Activated naive CD8-positive, alpha-beta T cell treated with anti-CD3 and anti-CD28 coated beads, Interleukin-2, amount 50 U/mL, for 24 hours (primary cell): ENCODE data around the gene PRDM8.

Experiments used
- ATAC-seq: fragments of 150-1000 bp; cut with Tn5 transposase; one replicate; pipeline ENCODE4 v1.10.0; 2021
- DNase-seq: peaks from one replicate; pipeline ENCODE4 v3.0.0; 2021
- H3K27ac Mint-ChIP-seq: one replicate; pipeline ENCODE4 v1.8.0; 2021; ENCODE audit warnings: mild to moderate bottlenecking, mixed read lengths
- H3K27me3 Mint-ChIP-seq: one replicate; pipeline ENCODE4 v1.8.0; 2021; ENCODE audit warnings: mixed read lengths
- H3K36me3 Mint-ChIP-seq: one replicate; pipeline ENCODE4 v1.8.0; 2021; ENCODE audit warnings: low read depth, mixed read lengths
- H3K4me1 Mint-ChIP-seq: one replicate; pipeline ENCODE4 v1.8.0; 2021; ENCODE audit warnings: mixed read lengths
- H3K4me3 Mint-ChIP-seq: one replicate; pipeline ENCODE4 v1.8.0; 2021; ENCODE audit warnings: mild to moderate bottlenecking, moderate library complexity, mixed read lengths
- H3K9me3 Mint-ChIP-seq: one replicate; pipeline ENCODE4 v1.8.0; 2021; ENCODE audit warnings: mixed read lengths

Gene PRDM8

DNA sequence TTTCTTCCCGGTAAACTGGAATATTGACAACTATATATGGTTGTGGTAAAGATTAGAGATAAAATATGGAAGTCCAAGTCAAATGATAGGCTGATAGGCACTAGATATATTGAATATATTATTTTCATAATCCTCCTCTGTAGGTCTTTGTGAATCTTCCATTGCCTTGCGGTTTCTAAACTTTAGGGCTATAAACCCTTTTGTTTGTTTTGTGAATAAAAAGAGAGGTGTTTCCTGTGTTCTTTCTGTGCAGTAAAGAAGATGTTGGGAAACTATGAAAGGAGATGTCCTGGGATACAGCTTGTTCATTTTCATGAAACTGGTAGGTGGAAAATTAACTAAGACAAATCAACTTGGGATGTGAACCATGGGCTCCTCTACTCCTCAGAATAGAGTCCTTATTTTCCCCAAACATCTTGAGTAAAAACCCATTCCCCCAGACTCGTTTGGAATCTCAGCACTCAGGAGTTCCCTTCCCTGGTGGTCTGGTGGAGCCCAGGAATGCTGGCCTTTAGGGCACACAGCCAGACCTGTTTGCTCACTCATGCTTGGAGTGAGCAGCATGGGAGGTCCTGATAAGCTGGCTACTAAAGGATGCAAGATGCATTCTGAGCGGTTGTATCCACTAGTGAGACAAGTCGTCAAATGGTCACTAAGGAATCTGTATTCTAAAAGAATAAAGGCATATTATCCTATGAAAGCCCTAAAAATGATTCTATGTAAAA, 22.2 kb downstream of the PRDM8 start:
- H3K4me3 Mint-ChIP-seq: no peak overlapping the region
- H3K36me3 Mint-ChIP-seq: no peaks in the 10 kb centered on the region
- ATAC-seq: no peak
- no peaks in the 10 kb centered on the region for H3K4me1 Mint-ChIP-seq
- H3K9me3 Mint-ChIP-seq: no peaks in the 10 kb centered on the region
- DNase-seq: no peak
- no peak overlapping the region for H3K27ac Mint-ChIP-seq
- H3K27me3 Mint-ChIP-seq: peaks cover 21% of the 10 kb centered on the region

DNA sequence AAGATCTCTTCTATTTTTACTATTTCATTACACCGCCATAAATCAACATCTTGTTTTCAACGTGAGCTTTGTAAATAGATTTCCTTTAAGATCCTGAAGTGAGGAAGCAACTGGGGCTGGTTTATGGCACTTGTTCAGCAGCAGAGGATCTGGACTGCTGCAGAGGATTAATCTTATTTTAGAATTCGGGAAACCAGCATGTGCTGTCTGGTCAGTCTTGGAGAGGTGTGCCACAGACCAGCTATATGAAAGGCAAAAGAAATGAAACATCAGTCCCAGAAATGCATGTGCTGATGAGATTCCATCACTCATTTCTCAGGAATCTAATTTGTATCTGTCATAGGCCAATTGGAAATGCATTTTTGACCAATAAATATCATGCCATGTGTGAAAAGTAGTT, 23.4 kb downstream of the PRDM8 start:
- Mint-ChIP-seq H3K4me1 (no peaks in the 10 kb centered on the region), H3K9me3 (no peaks in the 10 kb centered on the region), H3K27me3 (peaks cover 21% of the 10 kb centered on the region), H3K27ac (no peak overlapping the region), H3K4me3 (no peak overlapping the region), H3K36me3 (no peaks in the 10 kb centered on the region)
- DNase-seq (no peak), ATAC-seq (no peak)

DNA sequence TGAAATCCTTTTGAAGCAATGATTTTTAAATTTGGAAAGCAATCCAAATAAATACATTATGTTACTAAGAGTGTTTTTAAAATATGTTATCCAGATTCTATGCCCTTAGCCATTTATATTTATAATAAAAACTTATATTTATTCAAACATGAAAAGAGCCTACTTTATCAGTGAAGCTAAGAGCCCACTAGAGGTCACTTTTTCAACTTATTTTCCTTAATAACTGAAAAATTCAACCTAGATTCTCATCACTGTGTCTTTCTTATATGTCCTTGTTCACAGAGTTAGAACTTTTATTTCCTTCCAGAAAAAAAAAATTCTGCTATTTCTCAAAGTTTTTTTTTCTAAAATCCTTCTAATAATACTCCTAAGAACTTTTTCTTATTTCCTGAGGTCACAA, 23.9 kb downstream of the PRDM8 start:
- H3K4me1 Mint-ChIP-seq: no peaks in the 10 kb centered on the region
- DNase-seq: no peak
- H3K36me3 Mint-ChIP-seq: no peaks in the 10 kb centered on the region
- no peak overlapping the region for H3K27ac Mint-ChIP-seq
- no peak overlapping the region for H3K4me3 Mint-ChIP-seq
- peaks cover 20% of the 10 kb centered on the region for H3K27me3 Mint-ChIP-seq
- H3K9me3 Mint-ChIP-seq: no peaks in the 10 kb centered on the region
- no peak for ATAC-seq

DNA sequence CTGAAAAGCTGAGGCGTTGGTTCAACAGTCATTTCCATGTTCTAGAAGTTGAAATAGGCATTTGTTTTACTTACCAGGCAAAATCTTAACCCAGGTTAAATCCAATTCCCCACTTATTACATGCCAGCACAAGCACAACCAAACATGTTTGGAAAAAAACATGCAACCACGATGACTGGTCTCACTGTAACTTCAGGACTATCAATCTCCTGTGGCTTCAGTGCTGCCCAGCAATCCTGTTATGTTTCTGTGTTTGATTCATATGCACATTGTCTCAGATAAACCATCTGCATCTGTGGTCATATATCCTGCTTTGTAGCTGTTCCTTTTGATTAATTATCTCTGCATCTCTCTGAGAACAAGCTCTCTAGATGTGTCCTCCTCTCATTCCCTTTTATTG, 28.3 kb downstream of the PRDM8 start:
- DNase-seq: no peak
- no peaks in the 10 kb centered on the region for H3K4me1 Mint-ChIP-seq
- H3K27ac Mint-ChIP-seq: no peak overlapping the region
- H3K27me3 Mint-ChIP-seq: peaks cover 11% of the 10 kb centered on the region
- no peak overlapping the region for H3K4me3 Mint-ChIP-seq
- no peaks in the 10 kb centered on the region for H3K36me3 Mint-ChIP-seq
- ATAC-seq: no peak
- H3K9me3 Mint-ChIP-seq: no peaks in the 10 kb centered on the region

DNA sequence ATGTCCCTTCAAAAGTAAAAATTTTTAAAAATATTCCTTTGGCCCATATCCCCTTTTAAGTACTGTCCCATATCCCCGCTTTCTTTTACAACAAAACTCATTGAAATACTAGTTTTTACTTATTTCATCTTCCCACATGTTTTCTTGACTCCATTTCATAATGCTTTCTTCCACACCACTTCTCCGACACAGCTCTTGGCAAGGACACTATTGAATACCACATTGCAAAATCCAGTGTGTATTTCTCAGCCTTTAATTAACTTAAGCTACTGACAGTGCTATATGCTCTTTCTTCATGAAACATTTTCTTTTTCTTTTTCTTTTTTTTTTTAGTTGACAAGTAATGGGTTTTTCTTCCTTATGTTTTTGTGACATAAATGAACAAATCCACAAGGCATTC, 28.8 kb downstream of the PRDM8 start:
- ATAC-seq: no peak

DNA sequence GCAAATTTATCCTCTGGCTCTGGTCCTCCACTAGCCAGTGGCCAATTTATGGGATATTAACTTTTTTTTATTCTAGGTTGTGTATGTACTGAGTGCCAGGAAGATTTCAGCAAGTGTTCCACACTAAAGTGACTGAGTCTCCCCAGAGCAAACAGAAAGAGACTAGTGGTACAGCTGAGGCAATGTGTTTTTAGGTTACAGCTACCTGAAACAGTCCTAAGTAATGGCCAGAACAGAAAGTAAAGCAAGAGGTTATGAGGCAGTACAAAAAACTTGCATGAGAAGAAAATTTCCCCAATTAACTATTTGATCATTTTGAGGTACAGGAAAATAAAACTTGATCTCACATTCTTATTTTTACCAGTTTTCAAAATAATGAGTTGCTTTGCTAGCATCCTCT, 31.2 kb downstream of the PRDM8 start:
- no peak for ATAC-seq
- no peaks in the 10 kb centered on the region for H3K36me3 Mint-ChIP-seq
- H3K27ac Mint-ChIP-seq: no peak overlapping the region
- DNase-seq: no peak
- H3K4me3 Mint-ChIP-seq: no peak overlapping the region
- no peaks in the 10 kb centered on the region for H3K9me3 Mint-ChIP-seq
- H3K4me1 Mint-ChIP-seq: no peaks in the 10 kb centered on the region
- H3K27me3 Mint-ChIP-seq: peaks cover 11% of the 10 kb centered on the region

More for the DNA sequence above, 28.8 kb downstream of the PRDM8 start:
- H3K4me1 Mint-ChIP-seq: no peaks in the 10 kb centered on the region
- no peak for DNase-seq
- H3K4me3 Mint-ChIP-seq: no peak overlapping the region
- H3K36me3 Mint-ChIP-seq: no peaks in the 10 kb centered on the region
- peaks cover 11% of the 10 kb centered on the region for H3K27me3 Mint-ChIP-seq
- no peaks in the 10 kb centered on the region for H3K9me3 Mint-ChIP-seq
- H3K27ac Mint-ChIP-seq: no peak overlapping the region

DNA sequence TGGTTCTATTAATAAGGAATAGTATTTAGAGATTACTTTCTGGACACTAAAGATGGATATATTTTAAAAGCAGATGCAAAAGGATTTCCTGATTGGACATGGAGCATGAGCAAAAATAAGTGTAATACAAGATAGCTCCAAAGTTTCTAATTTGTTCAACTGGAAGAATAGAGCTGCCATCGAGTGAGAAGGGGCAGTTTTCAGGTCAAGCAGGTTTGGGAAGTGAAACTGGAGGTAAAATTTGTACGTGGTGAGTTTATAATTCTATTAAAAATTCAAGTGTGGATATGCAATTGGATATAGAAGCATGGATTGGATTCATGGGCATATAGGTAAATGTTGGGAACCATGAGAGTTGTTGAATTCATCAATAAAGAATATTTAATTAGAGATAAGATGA, 31.8 kb downstream of the PRDM8 start:
- Mint-ChIP-seq H3K27ac (no peak overlapping the region), H3K36me3 (no peaks in the 10 kb centered on the region), H3K4me3 (no peak overlapping the region), H3K9me3 (no peaks in the 10 kb centered on the region), H3K4me1 (no peaks in the 10 kb centered on the region), H3K27me3 (peaks cover 11% of the 10 kb centered on the region)
- no peak for ATAC-seq
- DNase-seq: no peak

DNA sequence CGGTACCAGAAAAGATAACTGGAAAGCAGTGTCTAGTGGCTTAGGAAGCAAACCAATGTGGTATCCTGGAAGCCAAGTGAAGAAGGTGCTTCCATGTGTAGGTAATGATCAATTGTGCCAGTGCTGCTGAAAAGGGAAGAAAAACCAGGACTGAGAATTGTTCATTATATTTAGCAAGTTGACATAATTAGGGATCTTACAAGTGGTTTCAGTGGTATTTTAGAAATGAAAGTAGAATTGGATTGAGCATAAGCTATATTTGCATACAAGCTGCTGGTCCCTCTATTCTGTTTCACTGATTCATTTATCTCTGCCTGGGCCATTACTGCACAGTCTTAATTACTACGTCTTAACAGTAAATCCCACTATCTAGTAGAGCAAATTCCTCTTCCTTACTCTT, 32.3 kb downstream of the PRDM8 start:
- no peak for ATAC-seq
- no peak overlapping the region for H3K4me3 Mint-ChIP-seq
- DNase-seq: no peak

DNA sequence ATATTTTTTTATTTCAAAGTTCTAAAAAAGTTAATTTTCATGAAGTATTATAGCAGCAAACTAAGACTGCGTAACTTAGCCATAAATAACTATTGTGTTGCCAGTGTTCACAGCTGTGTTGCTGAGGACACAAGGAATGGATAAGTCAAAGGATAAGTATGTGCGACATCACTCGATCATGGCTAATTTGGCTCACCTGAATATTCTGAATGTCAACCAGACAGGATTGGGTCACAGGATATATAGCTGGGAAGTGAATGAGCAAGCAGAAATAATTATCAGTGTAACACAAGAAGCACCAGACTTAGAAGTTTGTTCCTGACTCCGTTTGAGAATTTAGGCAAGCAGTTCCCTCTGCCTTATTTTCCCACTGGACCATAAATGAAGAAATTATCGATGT, 33.9 kb downstream of the PRDM8 start:
- ATAC-seq (no peak), DNase-seq (no peak)
- Mint-ChIP-seq H3K9me3 (no peaks in the 10 kb centered on the region), H3K27me3 (peaks cover 15% of the 10 kb centered on the region), H3K4me1 (no peaks in the 10 kb centered on the region), H3K27ac (no peak overlapping the region), H3K4me3 (no peak overlapping the region), H3K36me3 (no peaks in the 10 kb centered on the region)

More for the DNA sequence above, 32.3 kb downstream of the PRDM8 start:
- Mint-ChIP-seq H3K36me3 (no peaks in the 10 kb centered on the region), H3K4me1 (no peaks in the 10 kb centered on the region), H3K27me3 (peaks cover 11% of the 10 kb centered on the region), H3K27ac (no peak overlapping the region), H3K9me3 (no peaks in the 10 kb centered on the region)

DNA sequence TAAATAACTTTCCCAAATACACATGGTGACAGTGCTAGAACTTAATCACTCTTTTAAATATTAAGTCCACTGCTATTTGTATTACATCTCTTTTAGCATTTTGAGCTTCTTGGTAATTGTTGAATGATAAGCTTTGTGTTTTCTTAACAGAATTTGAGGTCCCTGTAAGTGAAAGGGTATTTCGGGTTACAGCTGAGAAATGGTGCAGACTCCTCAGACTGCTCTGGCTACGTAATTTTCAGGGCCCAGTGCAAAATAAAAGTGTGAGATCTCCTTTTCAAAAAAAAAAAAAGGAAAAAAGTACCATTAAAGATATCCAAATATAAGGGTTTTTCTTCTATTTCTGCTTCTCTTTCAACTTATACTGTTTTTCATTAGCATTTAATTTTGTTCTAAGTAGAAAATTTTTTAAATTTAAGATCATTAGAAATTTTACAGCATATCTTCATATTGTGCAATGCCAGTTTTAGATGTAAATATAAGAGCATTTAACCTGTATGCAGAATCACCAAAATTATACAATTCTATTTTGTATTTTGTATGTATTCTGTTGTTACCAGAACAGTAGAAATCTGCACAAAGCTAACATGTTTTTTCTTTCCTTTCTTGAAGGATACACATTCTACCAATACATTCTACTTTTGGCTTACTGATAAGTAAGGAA, 35.5 kb downstream of the PRDM8 start:
- H3K27me3 Mint-ChIP-seq: peaks cover 17% of the 10 kb centered on the region
- no peak overlapping the region for H3K27ac Mint-ChIP-seq
- H3K9me3 Mint-ChIP-seq: no peaks in the 10 kb centered on the region
- no peaks in the 10 kb centered on the region for H3K4me1 Mint-ChIP-seq
- H3K4me3 Mint-ChIP-seq: no peak overlapping the region
- no peak for ATAC-seq
- no peak for DNase-seq
- H3K36me3 Mint-ChIP-seq: no peaks in the 10 kb centered on the region

DNA sequence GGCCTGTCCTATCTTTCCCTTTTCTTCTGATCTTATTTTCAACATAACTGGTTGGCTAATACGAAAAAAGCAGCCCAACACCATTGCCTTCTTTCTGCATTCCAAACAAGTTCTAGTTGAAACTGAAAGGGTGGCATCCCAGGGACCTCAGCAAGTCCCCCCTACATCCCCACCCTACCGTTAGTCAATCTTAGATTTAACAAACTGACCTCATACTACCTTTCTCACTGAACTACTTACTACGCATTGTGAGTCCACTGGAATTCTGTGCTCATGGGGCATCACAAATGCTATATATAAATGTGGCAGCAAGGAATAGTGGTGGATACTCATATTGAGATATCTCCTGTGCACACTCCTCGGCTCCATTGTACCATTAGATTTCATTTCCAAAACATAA, 36.1 kb downstream of the PRDM8 start:
- ATAC-seq: no peak

DNA sequence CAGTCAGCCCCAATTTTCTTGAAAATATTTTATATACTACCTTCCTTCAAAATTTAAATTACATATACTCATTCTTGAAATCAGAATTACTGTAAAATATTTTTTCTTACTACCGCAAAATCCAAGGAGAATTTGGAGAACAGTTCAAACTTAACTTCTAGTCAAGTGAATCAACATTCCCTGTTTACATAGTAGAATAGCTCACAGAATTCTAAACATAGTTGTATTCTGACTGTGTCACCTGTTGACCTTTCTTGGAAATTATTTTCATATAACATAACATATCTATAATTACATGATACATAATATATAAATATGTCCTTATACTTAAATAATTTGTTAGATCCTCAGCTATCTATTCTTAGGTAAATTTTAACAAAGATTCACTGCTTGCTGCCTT, 38.1 kb downstream of the PRDM8 start:
- Mint-ChIP-seq H3K4me3 (no peak overlapping the region), H3K4me1 (no peaks in the 10 kb centered on the region), H3K9me3 (no peaks in the 10 kb centered on the region), H3K27me3 (peaks cover 8% of the 10 kb centered on the region), H3K27ac (no peak overlapping the region), H3K36me3 (no peaks in the 10 kb centered on the region)
- DNase-seq (no peak), ATAC-seq (no peak)

More for the DNA sequence above, 36.1 kb downstream of the PRDM8 start:
- H3K9me3 Mint-ChIP-seq: no peaks in the 10 kb centered on the region
- H3K27ac Mint-ChIP-seq: no peak overlapping the region
- H3K27me3 Mint-ChIP-seq: peaks cover 16% of the 10 kb centered on the region
- no peak overlapping the region for H3K4me3 Mint-ChIP-seq
- no peak for DNase-seq
- H3K4me1 Mint-ChIP-seq: no peaks in the 10 kb centered on the region
- H3K36me3 Mint-ChIP-seq: no peaks in the 10 kb centered on the region

DNA sequence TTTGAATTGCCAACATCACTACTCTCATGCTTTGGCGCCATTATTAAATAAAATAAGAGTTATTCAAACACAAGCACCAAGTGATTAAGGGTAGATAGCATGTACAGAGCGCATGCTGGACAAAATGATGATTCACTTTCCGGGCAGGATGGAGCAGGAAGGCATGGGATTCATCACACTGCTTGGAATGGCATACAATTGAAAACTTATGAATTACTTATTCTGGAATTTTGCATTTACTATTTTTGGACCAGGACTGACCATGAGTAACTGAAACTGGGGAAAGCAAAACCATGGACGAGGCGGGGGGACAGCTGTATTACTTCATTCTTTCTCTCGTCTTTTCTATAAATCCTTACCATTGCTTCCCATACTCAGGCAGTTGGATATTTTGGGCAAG, 40.7 kb downstream of the PRDM8 start:
- H3K27ac Mint-ChIP-seq: no peak overlapping the region
- no peaks in the 10 kb centered on the region for H3K9me3 Mint-ChIP-seq
- no peak overlapping the region for H3K4me3 Mint-ChIP-seq
- DNase-seq (no peak), ATAC-seq (no peak)
- H3K4me1 Mint-ChIP-seq: no peaks in the 10 kb centered on the region
- no peaks in the 10 kb centered on the region for H3K36me3 Mint-ChIP-seq
- peaks cover 6% of the 10 kb centered on the region for H3K27me3 Mint-ChIP-seq

DNA sequence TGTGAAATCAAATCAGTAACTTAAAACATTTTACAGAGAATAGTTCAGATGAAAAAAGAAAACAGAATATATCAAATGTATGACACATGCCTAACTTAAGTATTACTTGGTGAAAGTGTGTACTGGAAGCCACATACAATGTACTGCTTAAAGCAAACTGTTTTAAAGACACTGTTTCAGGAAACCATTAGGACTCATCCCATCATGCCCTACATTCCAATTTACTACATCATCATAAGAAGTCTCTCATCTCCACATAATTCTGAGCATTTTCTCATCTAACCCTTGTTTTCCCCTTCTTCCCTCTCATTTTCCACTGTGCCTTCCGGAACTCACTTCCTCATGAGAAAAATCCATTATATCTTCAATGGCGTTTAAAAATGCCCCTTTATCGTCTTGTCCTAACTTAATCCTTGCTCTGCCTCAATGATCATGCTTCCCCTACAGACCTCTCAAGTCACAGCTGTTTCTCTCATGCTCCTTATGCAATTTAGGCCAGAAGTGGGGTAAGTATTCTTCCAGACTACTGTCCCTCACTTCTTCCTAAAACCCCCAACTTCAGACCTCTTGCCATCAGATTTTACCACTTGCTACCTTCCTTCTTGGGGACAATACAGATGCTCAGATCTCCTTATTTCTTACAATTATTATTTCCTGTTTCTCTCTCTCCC, 42.3 kb downstream of the PRDM8 start:
- H3K36me3 Mint-ChIP-seq: no peaks in the 10 kb centered on the region
- no peaks in the 10 kb centered on the region for H3K9me3 Mint-ChIP-seq
- no peaks in the 10 kb centered on the region for H3K4me1 Mint-ChIP-seq
- H3K27me3 Mint-ChIP-seq: peaks cover 6% of the 10 kb centered on the region
- H3K4me3 Mint-ChIP-seq: no peak overlapping the region
- no peak for ATAC-seq
- no peak for DNase-seq
- H3K27ac Mint-ChIP-seq: no peak overlapping the region

DNA sequence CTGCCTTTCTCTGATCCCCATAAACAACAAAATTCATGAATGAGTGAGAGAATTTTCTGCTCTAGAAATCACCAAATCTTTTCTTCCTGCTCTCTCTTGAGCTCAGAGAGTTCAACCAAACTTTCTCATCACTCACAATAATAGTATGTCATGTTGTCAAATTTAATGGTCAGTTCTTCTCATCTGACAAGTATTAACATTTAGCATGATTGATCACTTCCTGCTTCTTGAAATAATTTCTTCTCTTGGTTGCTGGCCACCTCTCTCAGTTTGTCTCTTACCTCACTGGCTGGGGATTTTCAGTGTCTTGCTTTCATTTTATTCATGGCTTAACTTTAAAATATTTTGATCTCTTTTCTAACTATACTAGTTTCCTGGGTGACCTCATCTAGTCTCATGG, 43.7 kb downstream of the PRDM8 start:
- Mint-ChIP-seq H3K4me3 (no peak overlapping the region), H3K9me3 (no peaks in the 10 kb centered on the region), H3K27me3 (peaks cover 4% of the 10 kb centered on the region), H3K27ac (no peak overlapping the region), H3K36me3 (no peaks in the 10 kb centered on the region), H3K4me1 (no peaks in the 10 kb centered on the region)
- no peak for ATAC-seq
- DNase-seq: no peak
